H9 (cell line): ENCODE data around the gene NMT1. TPM values are rescaled to one million over a fixed set of nuclear protein-coding genes. Genes with fewer than 3 reads are reported as not detected.
A peak's percentile ranks its signal among the peaks of the same experiment; 100 is the strongest.

Experiments
- DNase-seq: peaks from one replicate; pipeline ENCODE4 v3.0.0-alpha.2; 2017
- H2AFZ ChIP-seq: one replicate; pipeline ENCODE4 v1.6.1; 2013; ENCODE audit warnings: mild to moderate bottlenecking, low read length, control low read depth, moderate library complexity
- H2AK5ac ChIP-seq: 2 replicates; pipeline ENCODE4 v1.6.1; 2013; ENCODE audit warnings: low read length, control low read depth, mixed read lengths; ENCODE audit not compliant: insufficient read length
- H2BK120ac ChIP-seq: one replicate; pipeline ENCODE4 v1.6.1; 2013; ENCODE audit warnings: low read depth, mild to moderate bottlenecking, low read length, control low read depth, inconsistent platforms; ENCODE audit not compliant: poor library complexity, severe bottlenecking
- H2BK12ac ChIP-seq: 2 replicates; pipeline ENCODE4 v1.6.1; 2013; ENCODE audit warnings: low read length, control low read depth, mixed read lengths, low read depth; ENCODE audit not compliant: insufficient read length
- H2BK15ac ChIP-seq: 2 replicates; pipeline ENCODE4 v1.6.1; 2013; ENCODE audit warnings: low read depth, low read length, control low read depth
- H2BK20ac ChIP-seq: one replicate; pipeline ENCODE4 v1.6.1; 2013; ENCODE audit warnings: low read depth, mild to moderate bottlenecking, low read length, control low read depth, inconsistent platforms; ENCODE audit not compliant: poor library complexity, severe bottlenecking
- H2BK5ac ChIP-seq: 2 replicates; pipeline ENCODE4 v1.6.1; 2013; ENCODE audit warnings: low read length, control low read depth, mixed read lengths; ENCODE audit not compliant: insufficient read length
- H3K14ac ChIP-seq: 2 replicates; pipeline ENCODE4 v1.6.1; 2013; ENCODE audit warnings: low read length, control low read depth; ENCODE audit not compliant: insufficient read depth
- H3K18ac ChIP-seq: 2 replicates; pipeline ENCODE4 v1.6.1; 2013; ENCODE audit warnings: low read depth, mild to moderate bottlenecking, mixed read lengths, low read length, control low read depth; ENCODE audit not compliant: insufficient read length
- H3K23ac ChIP-seq: 2 replicates; pipeline ENCODE4 v1.6.1; 2013; ENCODE audit warnings: low read length, control low read depth, mixed read lengths, low read depth; ENCODE audit not compliant: insufficient read length
- H3K23me2 ChIP-seq: 2 replicates; pipeline ENCODE4 v1.6.1; 2013; ENCODE audit warnings: low read depth, mild to moderate bottlenecking, mixed read lengths, low read length, control low read depth; ENCODE audit not compliant: insufficient read length, poor library complexity, severe bottlenecking
- H3K27ac ChIP-seq: 2 replicates; pipeline ENCODE4 v1.5.1; 2013; ENCODE audit warnings: low read length, control low read depth, mixed read lengths, low read depth; ENCODE audit not compliant: insufficient read length
- H3K27me3 ChIP-seq: 2 replicates; pipeline ENCODE4 v1.6.1; 2013; ENCODE audit warnings: low read length, control low read depth, inconsistent platforms; ENCODE audit not compliant: insufficient read depth
- H3K4ac ChIP-seq: 2 replicates; pipeline ENCODE4 v1.6.1; 2013; ENCODE audit warnings: low read depth, mild to moderate bottlenecking, control low read depth, inconsistent platforms, low read length, moderate library complexity
- H3K4me1 ChIP-seq: 2 replicates; pipeline ENCODE4 v1.6.1; 2013; ENCODE audit warnings: low read length, control low read depth, inconsistent platforms; ENCODE audit not compliant: insufficient read depth
- H3K4me2 ChIP-seq: 2 replicates; pipeline ENCODE4 v1.6.1; 2013; ENCODE audit warnings: low read length, control low read depth, mixed read lengths; ENCODE audit not compliant: insufficient read length, insufficient read depth
- H3K56ac ChIP-seq: 2 replicates; pipeline ENCODE4 v1.6.1; 2013; ENCODE audit warnings: low read depth, mild to moderate bottlenecking, mixed read lengths, low read length, control low read depth; ENCODE audit not compliant: insufficient read length
- H3K79me1 ChIP-seq: 2 replicates; pipeline ENCODE4 v1.6.1; 2013; ENCODE audit warnings: low read depth, mild to moderate bottlenecking, moderate library complexity, low read length, control low read depth, inconsistent platforms; ENCODE audit not compliant: insufficient read depth, poor library complexity, severe bottlenecking
- H3K79me2 ChIP-seq: 2 replicates; pipeline ENCODE4 v1.6.1; 2013; ENCODE audit warnings: low read length, control low read depth, inconsistent platforms; ENCODE audit not compliant: insufficient read depth
- H3K9ac ChIP-seq: 2 replicates; pipeline ENCODE4 v1.6.1; 2013; ENCODE audit warnings: low read length, control low read depth, mixed read lengths; ENCODE audit not compliant: insufficient read length; ENCODE audit errors: extremely low read depth
- H3K9me3 ChIP-seq: one replicate; pipeline ENCODE4 v1.6.1; 2013; ENCODE audit warnings: low read depth, low read length, inconsistent platforms; ENCODE audit not compliant: control insufficient read depth
- H3T11ph ChIP-seq: one replicate; pipeline ENCODE4 v1.6.1; 2013; ENCODE audit warnings: mild to moderate bottlenecking, low read length, control low read depth, inconsistent platforms
- H4K20me1 ChIP-seq: one replicate; pipeline ENCODE4 v1.6.1; 2013; ENCODE audit not compliant: control insufficient read depth, insufficient read length, insufficient read depth
- H4K5ac ChIP-seq: 2 replicates; pipeline ENCODE4 v1.6.1; 2013; ENCODE audit warnings: low read depth, mild to moderate bottlenecking, mixed read lengths, low read length, control low read depth; ENCODE audit not compliant: insufficient read length
- H4K8ac ChIP-seq: replicated peaks from 2 replicates; pipeline ENCODE4 v1.6.1; 2013; ENCODE audit warnings: low read length, control low read depth, mixed read lengths, low read depth; ENCODE audit not compliant: insufficient read length
- H4K91ac ChIP-seq: 2 replicates; pipeline ENCODE4 v1.6.1; 2013; ENCODE audit warnings: low read depth, mild to moderate bottlenecking, moderate library complexity, mixed read lengths, low read length, control low read depth; ENCODE audit not compliant: insufficient read length
- H3K27ac Mint-ChIP-seq, 3 experiments: 2 replicates in 2 of 3; 3 replicates in 1 of 3; pipeline ENCODE4 v1.8.0; 2020 to 2021; ENCODE audit warnings: mixed read lengths in 3 of 3, mild to moderate bottlenecking in 1 of 3, moderate library complexity in 1 of 3
- H3K27me3 Mint-ChIP-seq: 2 replicates; pipeline ENCODE4 v1.8.0; 2021; ENCODE audit warnings: low read depth, mild to moderate bottlenecking, moderate library complexity, mixed read lengths
- H3K36me3 Mint-ChIP-seq, 3 experiments: 2 replicates in 2 of 3; 3 replicates in 1 of 3; pipeline ENCODE4 v1.8.0; 2020 to 2021; ENCODE audit warnings: low read depth in 3 of 3, mixed read lengths in 3 of 3; ENCODE audit not compliant: insufficient read depth in 1 of 3
- H3K4me1 Mint-ChIP-seq, 2 experiments: 2 replicates each; pipeline ENCODE4 v1.8.0; 2020; ENCODE audit warnings: mixed read lengths in 2 of 2
- H3K4me3 Mint-ChIP-seq, 2 experiments: 2 replicates in 1 of 2; 3 replicates in 1 of 2; pipeline ENCODE4 v1.8.0; 2020 to 2021; ENCODE audit warnings: mild to moderate bottlenecking in 2 of 2, mixed read lengths in 2 of 2, moderate library complexity in 1 of 2
- H3K9me3 Mint-ChIP-seq, 2 experiments: 2 replicates in 1 of 2; 3 replicates in 1 of 2; pipeline ENCODE4 v1.8.0; 2020; ENCODE audit warnings: mild to moderate bottlenecking in 2 of 2, mixed read lengths in 2 of 2, moderate library complexity in 1 of 2
- WGBS: extraction: QIAGEN DNeasy Blood & Tissue Kit; methylation state at CpG from one replicate; pipeline ENCODE4 v1.1.7; 2013; ENCODE audit warnings: missing lambda C conversion rate, low lambda C conversion rate, mixed read lengths; ENCODE audit not compliant: insufficient read length; ENCODE audit errors: extremely low coverage; 5-methylcytosine and 5-hydroxymethylcytosine counted together
- total RNA-seq: library from RNA; stranded (reverse); gene quantifications from 2 replicates; pipeline ENCODE4 v1.2.1, GENCODE V29; 2021
- TF ChIP-seq, protein P1 (sequence below): fragments of 200-600 bp; sonication (generic); conservative IDR thresholded peaks from 3 replicates; pipeline ENCODE4 v1.8.0; 2021; ENCODE audit warnings: antibody characterized with exemption, mild to moderate bottlenecking

NMT1 gene
- total RNA-seq, 1 experiment from 2014 or later: 150 TPM

DNA sequence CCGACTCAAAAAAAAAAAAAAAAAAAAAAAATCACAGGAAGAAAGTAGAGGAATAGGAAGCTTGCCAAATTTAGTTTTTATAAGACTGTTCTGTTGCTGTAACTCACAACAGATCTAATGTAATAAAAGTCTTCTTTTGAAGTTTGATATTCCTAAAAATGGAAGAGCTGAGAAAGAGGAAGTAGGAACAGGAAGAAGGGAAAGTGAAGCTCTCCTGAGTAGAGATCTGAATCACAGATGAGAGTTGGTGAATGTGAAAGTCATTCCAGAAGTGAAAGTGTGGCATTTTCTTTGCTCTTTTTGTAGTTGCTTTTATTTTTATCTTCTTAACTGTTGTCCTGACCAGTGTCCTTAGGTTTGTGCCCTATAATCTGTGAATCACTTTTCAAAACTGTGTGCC is 2.1 kb downstream of the NMT1 start:
- peaks cover 6% of the 10 kb centered on the region for H3K23me2 ChIP-seq
- no peak overlapping the region for H3K18ac ChIP-seq
- H2BK5ac ChIP-seq: no peak overlapping the region
- no peak overlapping the region for H2BK15ac ChIP-seq
- no peak overlapping the region for H2BK120ac ChIP-seq
- peaks cover 5% of the 10 kb centered on the region for H3K79me1 ChIP-seq
- H3K4me1 ChIP-seq: no peaks in the 10 kb centered on the region
- Mint-ChIP-seq H3K4me1 (peaks cover 4 to 13% of the 10 kb centered on the region in 2 experiments), H3K27ac (peak overlapping the region in 2 of 3 experiments; percentile 29 to 44; a peak in 1 of 7 replicates), H3K9me3 (no peaks in the 10 kb centered on the region; a peak in 1 of 5 replicates), H3K4me3 (peak overlapping the region; percentile 31 to 50; a peak in 3 of 5 replicates), H3K27me3 (no peaks in the 10 kb centered on the region; the same call in 1 of the 2 replicates), H3K36me3 (peaks cover 16 to 32% (median 27%) of the 10 kb centered on the region in 3 experiments; a peak in 6 of 7 replicates)
- no peak overlapping the region for H2BK20ac ChIP-seq
- H3K14ac ChIP-seq: no peak overlapping the region
- WGBS: no CpG with 5 or more reads among the region's 1 CpG
- TF ChIP-seq, protein P1, sequence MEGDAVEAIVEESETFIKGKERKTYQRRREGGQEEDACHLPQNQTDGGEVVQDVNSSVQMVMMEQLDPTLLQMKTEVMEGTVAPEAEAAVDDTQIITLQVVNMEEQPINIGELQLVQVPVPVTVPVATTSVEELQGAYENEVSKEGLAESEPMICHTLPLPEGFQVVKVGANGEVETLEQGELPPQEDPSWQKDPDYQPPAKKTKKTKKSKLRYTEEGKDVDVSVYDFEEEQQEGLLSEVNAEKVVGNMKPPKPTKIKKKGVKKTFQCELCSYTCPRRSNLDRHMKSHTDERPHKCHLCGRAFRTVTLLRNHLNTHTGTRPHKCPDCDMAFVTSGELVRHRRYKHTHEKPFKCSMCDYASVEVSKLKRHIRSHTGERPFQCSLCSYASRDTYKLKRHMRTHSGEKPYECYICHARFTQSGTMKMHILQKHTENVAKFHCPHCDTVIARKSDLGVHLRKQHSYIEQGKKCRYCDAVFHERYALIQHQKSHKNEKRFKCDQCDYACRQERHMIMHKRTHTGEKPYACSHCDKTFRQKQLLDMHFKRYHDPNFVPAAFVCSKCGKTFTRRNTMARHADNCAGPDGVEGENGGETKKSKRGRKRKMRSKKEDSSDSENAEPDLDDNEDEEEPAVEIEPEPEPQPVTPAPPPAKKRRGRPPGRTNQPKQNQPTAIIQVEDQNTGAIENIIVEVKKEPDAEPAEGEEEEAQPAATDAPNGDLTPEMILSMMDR: no peak
- H3K56ac ChIP-seq: no peak overlapping the region
- H4K8ac ChIP-seq: no peak overlapping the region
- no peak overlapping the region for H3T11ph ChIP-seq
- no peak overlapping the region for H2AK5ac ChIP-seq
- no peak overlapping the region for H2AFZ ChIP-seq
- no peak overlapping the region for H3K4me2 ChIP-seq
- H3K9ac ChIP-seq: no peak overlapping the region
- no peak overlapping the region for H3K27ac ChIP-seq
- H3K4ac ChIP-seq: no peak overlapping the region
- no peak for DNase-seq
- H4K91ac ChIP-seq: no peak overlapping the region
- H3K23ac ChIP-seq: no peak overlapping the region
- no peak overlapping the region for H4K5ac ChIP-seq
- no peaks in the 10 kb centered on the region for H3K27me3 ChIP-seq
- no peaks in the 10 kb centered on the region for H4K20me1 ChIP-seq
- H2BK12ac ChIP-seq: no peak overlapping the region
- peaks cover 22% of the 10 kb centered on the region; the same call in 1 of the 2 replicates for H3K79me2 ChIP-seq
- H3K9me3 ChIP-seq: no peaks in the 10 kb centered on the region
